Measurements from ENCODE around the gene LTB4R2.

GRCh38 chr14:24271834-24272263 lies 38.1 kb upstream of the LTB4R2 start:
- no peak for TF ChIP-seq KDM5A (IDR thresholded peaks at IDR 0.05)
- TF ChIP-seq, protein P1, sequence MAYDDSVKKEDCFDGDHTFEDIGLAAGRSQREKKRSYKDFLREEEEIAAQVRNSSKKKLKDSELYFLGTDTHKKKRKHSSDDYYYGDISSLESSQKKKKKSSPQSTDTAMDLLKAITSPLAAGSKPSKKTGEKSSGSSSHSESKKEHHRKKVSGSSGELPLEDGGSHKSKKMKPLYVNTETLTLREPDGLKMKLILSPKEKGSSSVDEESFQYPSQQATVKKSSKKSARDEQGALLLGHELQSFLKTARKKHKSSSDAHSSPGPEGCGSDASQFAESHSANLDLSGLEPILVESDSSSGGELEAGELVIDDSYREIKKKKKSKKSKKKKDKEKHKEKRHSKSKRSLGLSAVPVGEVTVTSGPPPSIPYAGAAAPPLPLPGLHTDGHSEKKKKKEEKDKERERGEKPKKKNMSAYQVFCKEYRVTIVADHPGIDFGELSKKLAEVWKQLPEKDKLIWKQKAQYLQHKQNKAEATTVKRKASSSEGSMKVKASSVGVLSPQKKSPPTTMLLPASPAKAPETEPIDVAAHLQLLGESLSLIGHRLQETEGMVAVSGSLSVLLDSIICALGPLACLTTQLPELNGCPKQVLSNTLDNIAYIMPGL (CRISPR knock-in tag; IDR thresholded peaks at IDR 0.05; ENCODE audit: borderline replicate concordance) = no peak
- no peak for TF ChIP-seq POLR2A (IDR thresholded peaks at IDR 0.05; ENCODE audit: low read length)
- TF ChIP-seq, protein P2, sequence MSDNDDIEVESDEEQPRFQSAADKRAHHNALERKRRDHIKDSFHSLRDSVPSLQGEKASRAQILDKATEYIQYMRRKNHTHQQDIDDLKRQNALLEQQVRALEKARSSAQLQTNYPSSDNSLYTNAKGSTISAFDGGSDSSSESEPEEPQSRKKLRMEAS (IDR thresholded peaks at IDR 0.05) = no peak
- no peak for TF ChIP-seq FOSL2 (IDR thresholded peaks at IDR 0.05)
- TF ChIP-seq FOSL2 (CRISPR knock-in tag; IDR thresholded peaks at IDR 0.05) = no peak
- TF ChIP-seq MYC (IDR thresholded peaks at IDR 0.05; ENCODE audit: borderline replicate concordance, low read length) = no peak
- no peak for TF ChIP-seq CEBPB (IDR thresholded peaks at IDR 0.05)
- TF ChIP-seq EP300 (IDR thresholded peaks at IDR 0.05) = no peak
- no peak for TF ChIP-seq MAZ (IDR thresholded peaks at IDR 0.05; ENCODE audit: borderline replicate concordance, low read depth, low read length)
- TF ChIP-seq CTCF (IDR thresholded peaks at IDR 0.05) = no peak
- no peak for TF ChIP-seq RAD21 (conservative IDR thresholded peaks at IDR 0.05 in 1 of 2, IDR thresholded peaks at IDR 0.05 in 1 of 2)
